T-helper 1 cell (primary cell): ENCODE results near the gene SAMD9.
"Not testable (repeated sequence)": the region's sequence is repeated elsewhere in the genome, so short reads cannot be mapped to it uniquely, and the experiment has no call there.

ENCODE experiments used
- DNase-seq, 5 donors: peaks; one replicate each; pipeline ENCODE4 v3.0.0-alpha.2; 2012 to 2020
- total RNA-seq, 4 donors: gene quantifications; one replicate each; lab custom pipeline; 2026; lab: John Stamatoyannopoulos, UW

SAMD9 gene
- total RNA-seq, result 146 to 201 (median 182) reads per million in 4 donors

GRCh38 chr7:93117852-93118530 is at the start of gene SAMD9:
SAMD9 (minus strand) TSS chr7:93117979; CDS start chr7:93106097, 11,882 bp downstream.
- peak; percentile 21 to 88 (median 49) for DNase-seq

DNA sequence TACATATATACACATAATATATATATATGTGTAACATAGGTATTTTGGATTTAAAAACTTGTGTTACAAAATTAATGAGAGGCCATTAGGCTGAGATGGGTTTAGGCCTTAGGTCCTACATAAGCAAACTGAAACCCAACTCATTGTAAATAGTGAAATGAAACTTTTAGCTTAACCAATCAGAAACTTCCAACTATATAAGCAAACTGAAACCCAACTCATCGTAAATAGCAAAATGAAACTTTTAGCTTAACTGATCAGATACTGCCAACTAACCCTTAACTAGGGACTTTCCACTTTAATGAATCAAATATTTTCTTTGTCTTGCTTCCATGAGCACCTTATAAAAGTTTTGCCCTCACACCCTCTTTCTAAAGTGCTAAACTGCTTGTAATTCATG is 47.7 kb upstream of the SAMD9 start:
- DNase-seq, result peak in 1 of 5 donors; percentile 67

DNA sequence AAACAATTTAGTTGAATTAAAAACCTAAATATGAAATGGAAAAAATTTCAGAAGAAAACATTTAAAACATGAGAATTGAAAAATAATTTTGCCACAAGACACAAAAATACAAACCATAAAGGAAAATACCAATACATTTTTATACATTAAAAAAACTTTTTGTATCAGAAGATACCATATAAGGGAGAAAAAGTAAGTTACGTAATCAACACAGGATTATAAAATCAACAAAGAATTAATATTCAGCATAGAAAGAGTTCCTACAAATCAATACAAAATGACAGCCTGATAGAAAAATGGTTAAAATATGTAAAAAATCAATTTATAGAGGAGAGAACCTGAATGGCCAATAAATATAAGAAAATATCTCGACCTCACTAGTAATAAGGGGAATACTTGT is 47.0 kb upstream of the SAMD9 start:
- no peak for DNase-seq

DNA sequence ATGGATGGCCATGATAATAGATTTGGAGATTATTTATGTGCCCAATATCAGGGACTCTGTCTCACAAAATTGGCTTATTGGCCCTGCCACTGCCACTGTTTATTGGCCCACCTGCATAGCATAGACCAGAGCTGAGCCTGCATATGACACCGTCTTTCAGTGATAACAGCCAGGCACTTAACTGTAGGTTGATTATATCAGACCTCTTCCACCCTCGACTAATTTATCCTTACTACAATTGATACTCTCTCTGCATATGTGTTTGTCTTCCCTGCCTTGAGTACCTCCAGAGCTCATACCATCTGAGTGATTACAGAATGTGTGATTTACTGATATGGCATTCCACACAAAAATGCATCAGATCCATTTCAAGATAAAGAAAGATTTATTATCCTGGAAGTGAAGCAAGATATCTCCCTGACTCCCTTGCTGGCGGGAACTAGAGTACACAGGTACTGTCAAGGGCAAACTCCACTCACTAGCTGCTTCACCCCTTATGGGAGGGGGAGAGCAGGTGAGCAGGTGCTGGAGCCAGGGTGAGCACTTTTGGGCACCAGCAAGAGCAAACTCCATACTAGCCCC is 43.5 kb upstream of the SAMD9 start:
- no peak for DNase-seq

GRCh38 chr7:93160410-93160809 is 42.6 kb upstream of the SAMD9 start:
- no peak for DNase-seq

DNA sequence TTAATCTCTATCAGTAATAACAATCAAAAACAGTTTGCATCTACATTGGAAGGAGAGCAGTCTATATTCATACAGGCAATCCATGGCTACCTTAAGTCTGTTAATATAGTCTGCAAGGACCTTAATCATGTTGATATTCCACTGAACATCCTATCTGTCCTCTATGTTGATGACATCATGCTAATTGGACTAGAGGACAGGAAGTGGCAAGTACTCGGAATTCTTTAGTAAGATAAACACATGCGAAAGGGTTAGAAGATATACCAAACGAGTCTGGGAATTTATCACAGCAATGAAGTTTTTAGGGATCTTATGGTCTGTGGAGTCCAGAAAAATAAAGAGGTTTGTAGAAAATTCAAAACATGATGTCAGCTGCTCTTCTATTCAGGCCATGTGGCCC is 41.7 kb upstream of the SAMD9 start:
- DNase-seq, result no peak

- no peak for DNase-seq
Measured at GRCh38 chr7:93156884-93157283, 39.1 kb upstream of the SAMD9 start.

DNA sequence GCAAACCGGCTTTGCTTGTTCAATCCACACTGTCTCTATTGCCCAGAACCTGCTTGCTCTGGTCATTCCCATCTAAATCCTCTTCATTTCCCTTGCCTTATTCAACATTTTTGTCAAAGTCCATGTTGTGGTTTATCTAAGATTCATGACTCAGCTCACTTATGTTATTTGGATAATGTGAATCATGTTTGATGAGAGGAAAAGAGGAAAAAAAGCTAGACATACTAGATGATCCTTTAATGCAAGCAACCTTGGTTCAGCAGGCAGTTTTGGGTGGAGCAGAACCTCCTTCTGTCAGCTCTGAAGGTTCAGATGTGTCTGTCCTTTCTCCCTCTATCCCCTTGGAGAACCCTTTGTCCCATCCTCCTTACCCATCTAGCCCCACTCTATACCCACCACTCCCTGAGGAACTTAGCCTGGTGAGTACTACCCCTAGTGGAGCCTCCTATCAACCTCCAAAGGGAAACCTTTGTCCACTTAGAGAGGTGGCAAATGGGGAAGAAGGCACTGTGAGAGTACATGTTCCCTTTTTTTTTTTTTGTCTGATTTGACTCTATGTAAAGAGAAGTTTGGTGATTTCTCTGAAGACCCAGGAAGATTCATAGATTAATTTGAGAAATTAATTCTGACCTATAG is 32.5 kb upstream of the SAMD9 start:
- DNase-seq, result no peak

DNA sequence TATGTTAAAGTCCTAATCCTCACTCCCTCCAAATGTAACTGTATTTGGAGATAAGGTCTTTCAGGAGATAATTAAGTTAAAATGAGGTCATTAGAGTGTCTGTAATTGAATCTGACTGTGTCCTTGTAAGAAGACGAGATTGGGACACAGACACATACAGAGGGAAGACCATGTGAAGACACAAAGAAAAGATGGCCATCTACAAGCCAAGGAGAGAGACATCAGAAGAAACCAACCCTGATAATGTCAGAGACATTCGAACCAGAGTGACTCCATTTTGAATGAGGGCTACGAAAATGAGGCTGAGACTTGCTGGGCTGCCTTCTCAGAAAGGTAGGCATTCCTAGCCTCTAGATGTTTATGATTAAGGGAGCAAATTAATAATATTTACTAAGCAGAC is 30.9 kb upstream of the SAMD9 start:
- DNase-seq, result no peak

DNA sequence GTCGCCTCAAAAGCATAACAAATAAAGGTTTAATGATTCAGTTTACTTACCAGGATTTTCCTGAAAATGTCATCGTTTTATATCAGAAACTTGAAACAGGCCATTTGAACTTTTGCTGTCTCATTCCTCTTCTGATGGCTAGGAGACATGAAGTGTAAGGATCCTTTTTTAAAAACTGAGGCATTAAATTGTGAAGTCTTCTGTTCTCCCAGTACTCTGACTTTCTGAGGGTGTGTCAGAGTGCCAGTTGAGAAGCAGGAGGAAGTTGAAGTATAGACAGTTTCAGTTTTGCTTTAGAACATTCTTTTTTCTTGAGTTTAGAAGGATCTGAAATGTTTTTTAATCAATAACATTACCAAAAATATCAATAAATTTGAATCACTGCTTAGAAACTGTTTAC is 30.4 kb upstream of the SAMD9 start, which contains the start of gene SAMD9L:
SAMD9L (minus strand) TSS at position 242 of the 400 bp plus-strand sequence. CDS start 12,414 bp downstream, outside the sequence.
- peak in 1 of 5 donors; percentile 57 for DNase-seq

- peak in 2 of 5 donors; percentile 8 to 68 for DNase-seq
Measured at GRCh38 chr7:93147363-93147762, 29.6 kb upstream of the SAMD9 start.

- peak in 1 of 5 donors; percentile 22 for DNase-seq
Measured at GRCh38 chr7:93146472-93147141, 28.8 kb upstream of the SAMD9 start.

DNA sequence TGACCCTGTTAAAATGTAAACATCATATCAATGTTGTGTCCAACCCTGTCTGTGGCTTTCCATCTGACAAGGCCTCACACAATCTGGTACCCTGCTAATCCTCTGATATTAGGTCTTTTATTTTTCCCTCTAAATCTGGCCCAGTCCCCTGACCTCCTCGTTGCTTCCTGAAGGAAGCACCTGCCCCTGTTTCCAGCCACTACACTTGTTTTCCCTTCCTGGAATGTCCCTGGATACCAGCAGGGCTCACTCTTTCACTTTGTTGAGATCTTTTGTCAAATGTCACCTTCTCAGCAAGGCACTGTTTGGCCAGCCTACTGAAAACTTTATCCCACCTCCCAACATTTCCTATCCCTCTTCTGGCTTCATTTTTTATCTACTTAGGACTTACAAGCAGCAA is 28.3 kb upstream of the SAMD9 start:
- DNase-seq, result no peak

DNA sequence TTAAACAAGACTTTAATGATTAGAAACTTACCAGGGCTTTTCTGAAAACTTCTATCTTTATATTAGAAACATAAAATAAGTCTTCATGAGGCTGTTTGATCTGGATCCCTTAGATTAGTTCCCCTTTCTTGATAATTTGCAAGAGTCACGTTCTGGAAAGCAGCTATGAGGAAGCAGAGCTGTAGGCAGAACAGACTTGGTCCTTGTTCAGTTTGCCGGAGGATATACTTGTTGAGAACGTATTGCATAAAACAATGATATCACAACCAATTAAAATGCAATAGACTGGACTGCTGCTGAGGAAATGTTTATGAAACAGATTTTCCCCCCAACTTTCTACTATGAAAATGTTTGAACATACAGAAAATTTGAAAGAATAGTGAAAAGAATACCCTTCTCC is 27.6 kb upstream of the SAMD9 start:
- no peak for DNase-seq

- DNase-seq, result no peak
Measured at GRCh38 chr7:93142127-93142526, 24.3 kb upstream of the SAMD9 start.

GRCh38 chr7:93140582-93141191 is 22.9 kb upstream of the SAMD9 start:
- no peak for DNase-seq

DNA sequence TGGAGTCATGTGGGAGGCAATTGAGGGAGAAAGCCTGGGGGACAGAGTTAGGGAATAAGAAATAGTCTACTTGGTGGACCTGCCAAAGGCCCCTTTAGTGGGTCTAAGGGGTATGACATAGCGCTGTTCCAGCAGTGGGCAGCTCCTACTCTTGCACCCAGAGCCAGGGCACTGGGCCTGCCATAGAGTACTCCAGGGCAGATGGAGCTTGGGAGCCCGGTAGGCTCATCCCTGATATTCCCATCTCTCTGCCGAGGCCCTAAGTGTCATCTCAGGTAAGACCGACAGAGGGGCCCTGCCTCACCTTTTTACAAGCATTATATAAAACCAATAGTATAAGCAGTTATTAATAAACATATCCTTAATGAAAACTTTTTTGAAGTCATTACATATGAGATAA is 20.8 kb upstream of the SAMD9 start:
- DNase-seq, result no peak

- DNase-seq, result no peak
Measured at GRCh38 chr7:93133005-93133404, 15.2 kb upstream of the SAMD9 start.

GRCh38 chr7:93132216-93132615 is 14.4 kb upstream of the SAMD9 start:
- DNase-seq, result no peak

GRCh38 chr7:93126954-93127353 is 9.2 kb upstream of the SAMD9 start:
- DNase-seq, result not testable (repeated sequence)

DNA sequence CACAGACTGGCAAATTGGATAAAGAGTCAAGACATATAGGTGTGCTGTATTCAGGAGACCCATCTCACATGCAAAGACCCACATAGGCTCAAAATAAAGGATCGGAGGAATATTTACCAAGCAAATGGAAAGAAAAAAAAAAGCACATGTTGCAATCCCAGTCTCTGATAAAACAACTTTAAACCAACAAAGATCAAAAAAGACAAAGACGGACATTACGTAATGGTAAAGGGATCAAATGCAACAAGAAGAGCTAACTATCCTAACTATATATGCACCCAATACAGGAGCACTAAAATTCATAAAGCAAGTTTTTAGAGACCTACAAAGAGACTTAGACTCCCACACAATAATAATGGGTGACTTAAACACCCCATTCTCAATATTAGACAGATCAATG is 5.8 kb upstream of the SAMD9 start:
- DNase-seq, result not testable (repeated sequence)

DNA sequence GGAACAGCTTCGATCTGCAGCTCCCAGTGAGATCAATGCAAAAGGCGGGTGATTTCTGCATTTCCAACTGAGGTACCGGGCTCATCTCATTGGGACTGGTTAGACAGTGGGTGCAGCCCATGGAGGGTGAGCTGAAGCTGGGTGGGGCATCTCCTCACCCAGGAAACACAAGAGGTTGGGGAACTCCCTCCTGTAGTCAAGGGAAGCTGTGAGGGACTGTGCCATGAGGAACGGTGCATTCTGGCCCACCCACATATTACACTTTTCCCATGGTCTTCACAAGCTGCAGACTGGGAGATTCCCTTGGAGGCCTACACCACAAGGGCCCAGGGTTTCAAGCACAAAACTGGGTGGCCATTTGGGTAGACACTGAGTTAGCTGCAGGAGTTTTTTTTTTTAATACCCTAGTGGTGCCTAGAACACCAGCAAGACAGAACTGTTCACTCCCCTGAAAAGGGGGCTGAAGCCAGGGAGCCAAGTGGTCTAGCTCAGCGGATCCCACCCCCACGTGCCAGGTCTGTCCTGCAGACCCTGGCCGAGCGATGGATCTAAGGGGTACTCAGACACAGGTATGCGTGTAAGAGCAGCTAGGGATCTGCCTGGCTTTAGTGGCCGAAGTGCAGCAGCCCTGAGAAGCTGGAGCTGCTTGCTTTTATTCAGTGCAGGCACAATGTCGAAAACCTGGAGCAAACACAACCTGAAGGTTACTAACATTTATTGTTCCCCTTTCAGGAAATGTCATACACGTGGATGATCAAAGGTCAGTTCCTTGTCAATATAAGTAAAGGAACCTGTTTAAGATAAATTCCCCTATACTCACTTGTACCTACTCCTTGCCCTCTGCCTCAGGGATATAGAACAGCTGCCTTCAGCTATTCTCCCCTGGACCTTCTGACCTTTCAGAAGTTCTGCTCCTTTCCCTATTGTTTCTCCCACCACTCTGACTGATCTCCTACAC is 3.1 kb upstream of the SAMD9 start:
- DNase-seq, result no peak
